HG03469 (cell line): ENCODE measurements around the gene ROBO1.

Experiments
- ATAC-seq: cut with Tn5 transposase; IDR thresholded peaks from one replicate; pipeline ENCODE4 v1.9.1; 2021; ENCODE audit warnings: mild to moderate bottlenecking, moderate library complexity, moderate number of reproducible peaks; ENCODE audit not compliant: unreplicated experiment

The ROBO1 gene

DNA sequence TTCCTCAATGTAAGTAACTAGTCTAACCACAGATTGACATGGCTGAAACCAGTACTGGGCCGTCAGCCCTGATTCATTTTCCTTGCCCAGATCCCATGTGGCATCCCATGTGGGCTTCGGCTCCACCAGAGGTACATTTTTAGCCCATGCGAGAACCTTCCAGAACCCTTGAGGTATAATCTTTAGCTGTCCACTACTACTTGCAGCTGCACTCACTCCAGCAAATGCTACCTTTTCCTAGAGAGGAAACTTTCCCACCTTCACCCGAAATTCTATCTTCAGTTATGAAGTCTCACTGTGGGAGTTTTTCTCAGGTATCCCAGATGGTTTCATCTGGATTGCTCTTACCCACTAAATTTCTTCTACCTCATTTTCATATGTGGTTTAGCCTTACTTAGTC is 907.2 kb downstream of the ROBO1 start:
- ATAC-seq = no peak

DNA sequence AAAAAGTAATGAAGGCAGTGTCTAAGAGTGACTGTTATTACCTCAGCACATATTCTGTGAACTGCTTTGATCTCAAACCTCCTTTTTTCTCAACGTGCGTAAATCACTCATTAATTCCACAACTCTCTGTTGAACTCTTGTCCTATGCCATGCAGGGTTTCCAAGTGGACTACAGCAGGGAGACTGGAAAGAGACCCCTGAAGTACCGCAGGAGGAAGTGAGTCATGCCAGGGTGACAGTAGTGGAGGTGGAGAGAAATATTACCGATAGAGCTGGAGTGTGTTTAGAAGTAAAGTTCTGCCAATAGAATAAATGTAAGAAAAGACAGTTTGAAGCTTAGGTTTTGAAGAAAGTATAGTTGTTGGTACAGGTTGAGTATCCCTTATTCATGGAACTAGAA is 908.9 kb downstream of the ROBO1 start:
- no peak for ATAC-seq

DNA sequence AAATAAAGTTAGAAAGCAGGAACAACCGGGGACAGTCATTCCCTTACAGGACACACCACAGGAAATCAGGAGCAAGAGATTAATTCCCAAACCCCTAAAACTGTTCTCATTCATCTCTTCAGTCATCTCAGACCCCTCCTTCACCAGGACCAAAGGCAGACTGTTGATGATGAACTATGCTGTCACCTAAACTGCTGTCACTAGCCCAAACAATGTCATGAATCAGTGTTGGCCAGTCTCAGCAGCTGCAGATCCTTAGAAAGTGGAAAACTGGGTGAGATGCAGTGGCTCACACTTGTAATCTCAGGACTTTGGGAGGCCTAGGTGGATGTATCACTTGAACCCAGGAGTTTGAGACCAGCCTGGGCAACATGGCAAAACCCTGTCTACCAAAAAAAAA is 909.6 kb downstream of the ROBO1 start:
- ATAC-seq = no peak

DNA sequence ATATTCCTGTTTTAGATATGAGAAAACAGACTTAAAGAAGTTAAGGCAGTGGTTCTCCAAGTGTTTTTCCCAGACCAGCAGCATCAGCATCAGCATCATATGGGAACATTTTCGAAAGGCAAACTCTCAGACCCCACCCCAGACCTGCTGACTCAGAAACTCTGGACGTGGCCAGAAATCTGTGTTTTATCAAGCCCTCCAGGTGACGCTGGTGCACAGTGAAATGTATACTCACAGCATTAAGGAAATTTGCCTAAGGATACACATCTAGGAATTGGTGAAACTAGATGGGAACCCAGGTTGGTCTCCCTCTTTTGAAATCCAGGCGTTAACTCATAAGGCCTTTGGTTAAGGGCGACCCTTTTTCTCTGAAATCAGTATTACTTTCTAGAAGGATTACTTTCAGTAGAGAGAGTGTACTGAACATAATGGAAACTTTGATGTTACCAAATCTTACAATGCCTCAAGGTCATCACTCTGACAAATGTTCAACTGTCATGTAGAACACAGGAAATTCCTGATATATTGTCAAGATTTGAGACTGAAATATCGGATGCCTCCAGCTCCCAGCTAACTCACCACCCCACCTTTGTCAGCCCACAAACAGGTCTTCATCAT is 910.2 kb downstream of the ROBO1 start:
- ATAC-seq = no peak

DNA sequence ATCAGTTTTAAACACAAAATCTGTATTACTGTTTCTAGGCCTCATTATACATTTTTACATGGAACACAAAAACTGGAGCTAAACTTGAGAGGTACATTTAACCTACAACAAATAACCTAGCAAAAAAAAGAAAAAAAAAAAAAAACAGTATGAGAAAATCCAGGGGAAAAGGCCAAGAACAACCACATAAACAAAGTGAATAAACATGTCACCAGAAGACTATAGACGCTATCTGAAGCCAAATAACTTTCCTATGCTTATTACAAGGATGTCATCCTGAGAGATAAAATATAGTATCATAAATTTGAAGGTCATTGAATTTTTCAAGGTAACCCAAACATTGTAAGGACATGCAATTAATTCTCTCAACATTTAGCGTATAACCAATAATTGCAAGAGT is 911.6 kb downstream of the ROBO1 start:
- no peak for ATAC-seq

DNA sequence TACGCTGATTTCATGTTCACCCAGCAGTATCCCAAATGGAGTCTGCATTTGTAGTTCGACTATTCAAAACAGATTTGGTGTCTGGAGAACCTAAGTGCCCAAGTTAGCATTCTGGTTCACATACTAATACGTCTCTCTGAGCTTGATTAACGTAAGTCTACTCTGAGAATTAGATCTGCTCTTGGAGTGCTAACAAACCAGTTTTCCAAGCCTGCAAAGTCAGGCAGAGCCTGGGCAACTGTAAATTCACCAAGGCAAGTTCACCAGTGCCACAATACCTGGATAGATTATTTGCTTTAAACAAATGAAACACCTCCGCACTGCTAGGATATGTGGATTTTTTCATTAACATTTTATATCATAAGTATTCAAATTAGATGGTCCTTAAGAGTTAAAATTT is 912.6 kb downstream of the ROBO1 start:
- no peak for ATAC-seq

DNA sequence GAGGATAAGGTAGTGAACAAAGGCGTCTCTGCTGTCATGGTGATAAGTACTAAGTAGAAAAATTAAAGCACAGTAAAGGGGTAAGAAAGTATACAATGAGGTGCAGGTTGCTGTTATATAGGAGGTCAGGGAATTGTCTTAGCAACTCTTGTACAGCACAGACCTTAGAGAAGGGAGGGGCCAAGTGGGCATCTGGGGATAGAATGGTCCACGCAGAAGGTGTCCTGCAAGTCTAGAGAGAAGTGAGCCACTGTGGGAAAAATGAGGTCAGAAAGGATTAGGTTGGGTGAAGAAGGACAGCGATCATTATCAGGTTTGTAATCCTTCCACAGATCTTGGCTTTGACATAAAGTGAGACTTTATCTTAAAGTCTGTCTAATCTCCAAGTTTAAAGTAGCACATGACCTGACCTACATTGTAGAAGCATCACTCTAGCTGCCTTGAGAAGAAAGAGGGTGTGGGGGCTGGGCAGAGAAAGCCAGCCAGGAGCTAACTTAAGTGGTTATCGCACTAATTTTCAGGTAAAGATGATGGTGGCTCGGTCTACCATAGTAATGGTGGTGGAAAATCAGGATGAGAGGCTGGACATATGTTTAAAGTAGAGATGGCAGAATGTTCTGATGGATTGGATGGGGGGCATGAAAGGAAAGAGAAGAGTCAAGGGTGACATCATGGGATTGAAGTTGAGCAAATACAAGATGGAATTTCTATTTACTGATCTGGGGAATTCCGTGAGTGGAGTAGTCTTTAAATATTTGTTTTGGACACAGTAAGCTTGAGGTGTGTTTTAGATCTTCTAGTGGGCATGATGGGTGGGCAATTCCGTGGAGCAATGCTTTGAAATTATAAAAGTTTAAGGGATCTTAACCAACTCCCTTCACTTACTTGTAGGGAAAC is 919.2 kb downstream of the ROBO1 start:
- no peak for ATAC-seq

DNA sequence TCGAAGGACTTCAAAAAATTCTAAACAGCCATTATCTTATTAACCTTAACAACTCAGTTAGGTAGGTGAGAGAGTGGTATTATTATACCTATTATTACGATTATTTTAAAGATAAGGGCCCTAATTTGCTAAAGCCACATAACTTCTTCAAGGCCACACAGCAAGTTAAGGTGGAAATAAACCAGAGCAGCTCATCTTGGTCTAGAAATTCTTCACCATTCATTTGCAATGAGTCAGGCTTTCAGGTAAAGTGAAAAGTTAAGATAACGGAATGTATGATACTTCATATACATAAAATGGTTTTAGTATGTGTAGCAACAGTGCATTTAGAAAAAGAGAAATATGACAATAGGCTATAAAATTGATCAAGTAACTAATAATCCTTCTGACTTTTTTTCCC is 920.2 kb downstream of the ROBO1 start:
- no peak for ATAC-seq

DNA sequence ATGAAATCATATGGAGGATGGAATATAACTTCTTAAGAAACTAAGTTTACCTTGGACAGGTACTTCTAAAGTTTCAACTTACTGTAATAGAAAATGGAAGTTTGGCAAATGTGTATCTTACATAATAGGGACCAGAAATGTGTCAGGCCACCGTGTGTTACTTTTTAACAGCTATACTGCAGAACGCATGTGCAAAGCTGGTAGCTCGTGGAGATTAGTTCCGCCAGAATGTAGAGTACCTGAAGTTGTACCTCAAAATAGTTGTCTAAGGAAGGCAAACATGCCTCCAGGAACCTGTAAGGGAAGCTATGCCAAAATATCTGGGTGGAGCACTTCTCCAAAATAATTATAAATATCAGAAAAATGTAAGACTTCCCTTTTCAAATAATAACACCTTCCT is 920.6 kb downstream of the ROBO1 start:
- ATAC-seq = no peak

DNA sequence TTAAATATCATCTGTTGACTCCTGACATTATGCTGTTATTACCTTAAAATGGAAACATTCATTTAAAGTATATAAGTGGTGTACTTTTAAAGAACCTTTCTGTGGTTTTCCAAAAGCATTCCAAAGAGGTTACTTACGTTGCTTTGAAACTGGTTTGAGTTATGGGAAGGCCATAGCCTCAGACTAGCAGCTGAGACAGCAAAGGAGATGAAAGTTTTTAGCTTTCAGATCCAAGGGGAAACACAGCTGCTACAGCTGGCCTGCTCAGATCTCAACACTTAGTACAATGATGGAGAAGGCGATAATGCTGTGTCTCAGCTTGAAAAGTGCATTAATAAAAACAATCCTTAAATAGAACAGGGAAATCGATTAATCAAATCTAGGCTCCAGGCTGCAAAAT is 921.1 kb downstream of the ROBO1 start:
- ATAC-seq = no peak

DNA sequence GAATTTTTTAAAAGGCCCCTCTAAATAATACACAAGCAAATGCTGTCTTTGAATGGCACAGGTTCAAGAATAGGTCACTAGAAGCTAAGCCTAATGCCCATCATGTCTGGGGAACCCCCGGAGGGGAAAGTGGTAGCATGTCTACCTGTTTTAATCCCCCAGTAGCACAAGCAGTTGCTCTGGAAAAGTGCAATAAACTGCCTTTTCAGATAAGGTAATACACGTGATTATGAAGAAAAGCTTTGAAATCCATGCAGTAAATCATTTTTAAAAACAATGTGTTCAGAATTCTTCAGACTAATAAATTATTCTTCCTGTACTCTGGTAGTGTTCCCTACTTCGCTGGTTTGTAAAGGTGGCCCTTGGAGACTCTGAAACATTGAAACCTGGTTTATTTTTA is 922.2 kb downstream of the ROBO1 start:
- ATAC-seq = no peak

DNA sequence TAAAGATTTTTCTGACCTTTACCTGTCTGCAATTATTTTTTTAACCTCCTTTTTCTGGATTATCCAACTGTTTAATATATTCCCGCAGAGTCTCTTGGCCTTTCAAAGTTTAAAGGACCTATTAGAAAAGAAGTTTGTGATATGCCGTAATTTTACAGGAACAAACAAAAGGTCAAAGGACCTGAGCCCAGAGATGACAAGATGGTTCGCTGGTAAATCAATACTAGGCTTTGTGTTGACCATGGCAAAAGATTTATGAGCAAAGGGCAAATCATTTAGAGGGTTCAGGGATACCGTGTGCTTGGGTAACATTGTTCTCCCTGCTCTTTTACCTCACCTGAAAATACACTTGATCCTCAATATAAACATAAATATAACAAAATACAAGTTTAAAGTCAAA is 923.5 kb downstream of the ROBO1 start:
- ATAC-seq = no peak

DNA sequence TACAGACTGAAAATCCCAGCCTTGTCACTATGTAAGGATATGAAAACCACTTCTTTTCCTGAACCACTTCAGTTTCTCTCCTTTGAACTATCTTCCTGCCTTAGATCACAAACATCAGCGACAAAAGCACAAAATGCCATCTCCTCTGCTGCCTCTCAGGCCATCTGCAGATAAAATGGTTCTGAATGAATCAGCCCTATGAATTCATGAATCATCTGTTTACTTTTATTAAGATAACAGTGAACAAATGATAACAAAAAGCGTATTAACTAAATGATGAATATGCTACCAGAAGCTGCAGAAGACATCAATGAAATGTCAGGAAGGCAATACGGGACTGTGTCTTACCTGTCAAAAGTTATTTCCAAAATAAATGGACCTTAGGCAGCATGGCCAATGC is 928.1 kb downstream of the ROBO1 start:
- ATAC-seq = no peak

DNA sequence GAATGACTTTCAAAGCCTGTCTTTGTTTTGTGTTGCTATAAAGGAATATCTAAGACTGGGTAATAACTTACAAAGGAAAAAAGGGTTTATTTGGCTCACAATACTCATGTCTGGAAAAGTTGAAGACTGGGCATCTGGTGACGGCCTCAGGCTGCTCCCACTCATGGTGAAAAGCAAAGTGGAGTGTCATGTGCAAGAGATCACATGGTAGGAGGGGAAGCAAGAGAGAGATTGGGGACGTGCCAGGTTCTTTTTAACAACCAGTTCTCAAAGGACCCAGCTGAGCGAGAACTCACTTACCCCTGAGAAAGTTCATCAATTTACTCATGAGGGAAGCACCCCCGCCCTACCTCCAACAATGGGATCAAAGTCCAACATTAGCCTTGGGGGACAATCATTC is 929.4 kb downstream of the ROBO1 start:
- ATAC-seq = no peak

DNA sequence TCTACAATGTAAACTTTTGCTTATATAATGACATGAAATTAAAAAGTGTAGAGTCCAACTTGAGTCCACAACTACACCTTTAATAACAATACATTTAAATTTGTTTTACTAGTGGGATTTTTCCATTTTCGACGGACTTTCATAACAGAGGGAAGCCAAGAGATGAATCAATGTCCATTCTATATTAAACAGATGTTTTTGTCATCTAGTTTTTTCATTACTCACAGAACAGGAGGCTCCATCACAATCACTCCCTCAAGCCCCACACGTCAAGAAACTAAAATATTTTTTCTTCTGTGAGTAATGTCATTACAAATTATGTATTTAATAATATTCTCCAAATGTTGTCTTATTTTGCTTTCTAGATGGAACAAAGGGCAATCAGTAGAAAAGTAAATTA is 932.9 kb downstream of the ROBO1 start:
- no peak for ATAC-seq

DNA sequence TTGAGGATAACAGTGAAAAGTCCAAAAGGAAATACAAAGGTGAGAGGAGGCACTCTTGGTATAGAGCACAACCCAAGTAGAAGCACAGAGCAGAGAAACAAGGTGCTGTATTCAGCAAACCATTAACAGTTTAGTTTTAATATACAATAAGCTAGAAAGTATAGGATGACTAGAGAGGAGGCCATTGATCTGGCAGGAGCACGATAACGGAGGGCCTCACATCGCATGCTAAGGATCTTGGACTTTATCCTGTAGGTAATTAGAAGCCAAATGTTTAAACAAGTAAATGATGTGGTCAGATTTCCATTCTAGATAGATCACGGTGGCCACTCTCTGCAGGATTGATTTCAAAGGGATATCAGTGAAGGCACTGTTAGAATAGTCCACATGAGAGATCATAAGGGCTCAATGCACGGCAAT is 935.0 kb downstream of the ROBO1 start:
- ATAC-seq = no peak

DNA sequence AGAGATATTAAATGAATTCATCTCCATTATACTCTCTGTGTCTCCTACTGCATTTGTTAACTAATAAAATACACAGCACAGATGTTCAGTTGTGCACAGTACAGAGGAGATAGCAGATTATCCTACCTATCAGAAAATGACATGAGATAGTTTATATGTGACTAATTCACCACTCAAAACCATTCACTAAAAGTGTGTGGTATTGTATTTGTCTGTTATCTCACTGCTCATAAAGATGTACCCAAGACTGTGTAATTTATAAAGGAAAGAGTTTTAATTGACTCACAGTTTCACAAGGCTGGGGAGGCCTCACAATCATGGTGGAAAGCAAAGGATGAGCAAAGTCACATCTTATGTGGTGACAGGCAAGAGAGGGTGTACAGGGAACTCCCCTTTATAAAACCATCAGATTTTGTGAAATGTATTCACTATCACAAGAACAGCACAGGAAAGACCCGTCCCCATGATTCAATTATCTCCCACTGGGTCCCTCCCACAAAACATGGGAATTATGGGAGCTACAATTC is 936.3 kb downstream of the ROBO1 start:
- no peak for ATAC-seq

DNA sequence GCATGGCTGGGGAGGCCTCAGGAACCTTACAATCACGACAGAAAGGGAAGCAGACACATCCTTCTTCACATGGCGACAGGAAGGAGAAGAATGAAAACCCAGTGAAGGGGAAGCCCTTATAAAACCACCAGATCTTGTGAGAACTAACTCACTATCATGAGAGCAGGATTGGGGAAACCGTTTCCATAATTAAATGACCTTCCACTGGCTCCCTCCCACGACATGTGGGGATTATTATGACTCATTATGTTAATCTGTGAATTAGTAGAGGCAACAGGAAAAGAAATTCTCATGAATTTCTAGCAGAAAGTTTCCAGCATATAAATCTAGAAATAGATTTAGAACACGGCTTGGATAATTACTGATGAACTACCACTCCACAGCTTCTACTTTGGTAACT is 937.3 kb downstream of the ROBO1 start:
- no peak for ATAC-seq

DNA sequence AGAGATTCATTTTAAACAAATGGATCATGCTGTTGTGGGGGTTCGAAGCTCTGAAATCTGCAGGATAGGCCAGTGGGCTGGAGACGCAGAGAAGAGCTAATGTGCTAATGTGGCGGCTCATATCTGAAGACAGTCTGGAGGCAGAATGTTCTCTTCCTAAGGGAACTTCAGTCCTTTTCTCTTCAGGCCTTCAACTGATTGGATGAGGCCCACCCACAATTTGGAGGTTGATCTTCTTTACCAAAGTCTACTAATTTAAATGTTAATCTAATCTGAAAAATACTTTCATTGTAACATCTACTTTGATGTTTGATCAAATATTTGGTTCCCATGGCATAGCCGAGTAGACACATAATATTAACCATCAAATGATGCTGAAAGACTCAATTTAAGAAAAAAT is 940.2 kb downstream of the ROBO1 start:
- ATAC-seq = no peak

DNA sequence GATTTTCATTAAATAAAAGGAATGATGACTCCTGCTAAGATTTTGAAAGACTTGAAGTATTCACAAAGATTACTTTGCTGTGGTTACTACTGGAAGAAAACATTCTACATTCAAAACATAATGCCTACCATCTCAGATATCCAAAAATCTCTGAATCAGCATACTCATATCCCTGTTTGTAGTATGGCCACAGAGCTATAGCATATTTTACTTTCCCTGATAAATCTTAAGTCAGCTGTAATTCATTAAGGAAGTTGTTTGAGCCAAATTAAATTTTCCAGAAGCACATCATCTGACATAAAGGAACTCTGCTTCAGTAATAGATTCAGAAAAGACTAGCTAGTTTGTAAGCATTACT is 942.0 kb downstream of the ROBO1 start:
- ATAC-seq = no peak

DNA sequence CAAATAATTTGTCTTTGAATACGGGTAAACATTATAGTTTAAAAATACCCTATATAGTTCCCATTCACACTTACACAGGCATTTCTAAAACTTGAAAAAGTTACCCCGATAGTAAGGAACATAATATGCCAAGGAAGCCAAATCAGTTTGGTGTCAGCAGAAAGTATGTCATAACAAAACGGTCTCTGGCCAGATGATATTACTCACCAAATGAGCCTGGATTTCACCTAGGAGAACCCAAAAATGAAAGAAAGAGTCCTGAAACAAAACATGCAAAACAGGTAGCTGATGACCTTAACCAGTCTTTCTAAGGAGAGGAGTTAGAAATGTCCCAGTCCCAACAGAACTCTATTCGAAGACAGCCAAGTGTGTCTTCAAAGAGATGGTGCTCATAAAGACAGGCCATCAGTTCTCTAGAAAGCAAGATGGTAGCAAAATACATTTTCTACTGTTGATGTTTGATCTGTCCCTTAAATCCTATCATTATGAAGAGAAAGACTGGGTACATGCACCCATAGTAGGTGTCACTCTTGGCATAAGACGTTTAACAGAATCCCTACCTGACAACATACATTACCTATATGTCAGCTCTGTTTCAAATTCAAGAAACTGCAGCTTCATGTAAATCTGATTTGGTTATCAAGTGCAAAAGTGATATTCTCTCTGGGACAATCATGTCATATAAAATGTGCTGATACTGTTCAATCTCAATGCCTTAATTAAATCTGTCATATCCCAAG is 942.5 kb downstream of the ROBO1 start:
- no peak for ATAC-seq

DNA sequence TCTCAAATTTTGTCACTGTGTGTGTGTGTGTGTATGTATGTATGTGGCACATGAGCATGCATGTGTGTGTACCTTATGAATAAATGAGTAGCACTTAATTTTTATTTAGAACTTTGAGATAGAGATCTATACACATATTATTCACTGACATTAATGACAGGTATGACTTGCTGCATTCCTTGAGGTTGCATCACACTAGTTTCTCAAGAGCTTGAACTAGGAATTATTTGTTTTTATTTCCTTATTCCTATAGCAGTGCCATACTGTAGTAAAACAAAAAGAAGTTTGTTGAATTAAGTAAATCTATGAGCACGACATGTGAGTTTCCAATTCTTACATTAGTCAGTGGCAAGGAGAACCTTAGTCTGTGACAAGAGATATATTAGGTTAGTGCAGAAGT is 943.9 kb downstream of the ROBO1 start:
- no peak for ATAC-seq
